GDM1 (cell line): ENCODE data around the gene NUTM2A.
"Not testable (repeated sequence)": the region's sequence is repeated elsewhere in the genome, so short reads cannot be mapped to it uniquely, and the experiment has no call there.

Source experiments
- DNase-seq: peaks from one replicate; lab custom pipeline; 2025; lab: John Stamatoyannopoulos, UW

The NUTM2A gene

DNA sequence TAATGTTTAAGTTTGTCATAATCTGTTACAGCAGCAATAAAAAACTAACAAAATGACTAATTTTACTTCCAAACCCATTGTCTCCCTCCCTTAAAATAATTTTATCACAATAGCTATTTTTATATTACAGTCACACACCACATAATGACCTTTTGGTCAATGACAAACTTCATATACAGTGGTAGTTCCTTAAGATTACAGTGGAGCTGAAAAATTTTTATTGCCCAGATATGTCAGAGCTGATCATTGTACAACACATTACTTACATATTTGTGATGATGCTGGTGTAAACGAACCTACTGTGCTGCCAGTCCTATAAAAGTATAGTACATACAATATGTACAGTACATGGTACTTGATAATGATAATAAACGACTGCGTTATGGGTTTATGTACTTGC is 22.1 kb downstream of the NUTM2A start:
- DNase-seq, result not testable (repeated sequence)

DNA sequence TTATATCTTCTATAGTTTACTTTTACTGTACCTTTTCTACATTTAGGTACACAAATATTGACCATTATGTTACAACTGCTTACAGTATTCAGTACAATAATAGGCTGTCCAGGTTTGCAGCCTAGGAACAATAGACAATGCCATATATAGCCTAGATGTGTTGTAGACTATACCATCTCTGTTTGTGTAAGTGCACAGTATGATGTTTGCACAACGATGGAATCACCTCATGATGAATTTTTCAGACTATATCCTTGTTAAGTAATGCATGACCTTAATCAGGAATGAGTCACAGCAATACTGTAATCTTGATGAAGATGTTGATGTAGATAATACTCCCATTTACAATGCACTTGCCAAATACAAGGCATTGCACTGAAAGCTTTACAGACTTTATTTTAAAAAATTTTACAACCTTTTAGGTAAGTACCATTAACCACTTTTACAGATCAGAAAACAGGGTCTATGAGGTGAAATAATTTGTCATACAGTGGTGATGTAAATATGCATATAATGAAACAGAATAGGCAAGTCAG is 23.6 kb downstream of the NUTM2A start:
- DNase-seq, result not testable (repeated sequence)

DNA sequence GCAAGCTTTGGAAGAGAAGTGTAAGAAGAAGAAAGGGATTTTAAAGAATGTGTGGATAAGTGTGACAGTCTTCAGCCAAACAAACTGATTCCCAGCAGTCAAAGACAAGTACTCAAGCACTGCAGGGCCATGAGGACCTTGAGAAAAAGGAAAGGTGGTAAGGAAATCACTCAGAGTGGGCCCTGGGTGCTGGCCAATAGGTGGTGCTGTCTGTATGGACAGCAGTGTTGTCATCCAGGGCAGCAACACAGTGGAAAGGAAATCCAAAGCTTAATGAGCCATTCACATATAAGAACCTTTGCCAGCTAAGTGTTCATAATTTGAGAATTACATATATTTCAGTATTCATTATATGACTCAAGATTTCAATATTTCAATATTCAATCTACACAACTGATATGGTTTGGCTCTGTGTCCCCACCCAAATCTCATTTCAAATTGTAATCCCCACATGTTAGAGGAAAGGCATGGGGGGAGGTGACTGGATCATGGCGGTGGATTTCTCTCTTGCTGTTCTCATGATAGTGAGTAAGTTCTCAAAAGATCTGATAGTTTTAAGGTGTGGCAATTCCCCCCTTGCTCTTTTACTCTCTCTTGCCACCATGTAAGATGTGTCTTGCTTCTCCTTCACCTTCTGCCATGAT is 55.6 kb downstream of the NUTM2A start:
- not testable (repeated sequence) for DNase-seq
